Epithelial cell of proximal tubule (primary cell): ENCODE measurements around the gene RNGTT. TPM values are rescaled to one million over a fixed set of nuclear protein-coding genes. Genes with fewer than 3 reads are reported as not detected.
A peak's percentile ranks its signal among the peaks of the same experiment; 100 is the strongest.
"Not testable (repeated sequence)": the region's sequence is repeated elsewhere in the genome, so short reads cannot be mapped to it uniquely, and the experiment has no call there.

Experiments
- DNase-seq: peaks from one replicate; pipeline ENCODE4 v3.0.0-alpha.2; 2011; ENCODE audit warnings: low read depth
- H3K4me3 ChIP-seq: 2 replicates; pipeline ENCODE4 v1.5.1; 2011; ENCODE audit warnings: low read depth, mild to moderate bottlenecking, low read length
- total RNA-seq: library from RNA; depleted of rRNA; stranded (reverse); fragments of >200 nt; gene quantifications from 2 replicates; pipeline ENCODE4 v1.2.3, GENCODE V29; 2015
- TF ChIP-seq, protein P1 (sequence below): conservative IDR thresholded peaks from 2 replicates; pipeline ENCODE4 v1.5.1; 2012; ENCODE audit warnings: low read depth, mild to moderate bottlenecking, low read length

Gene RNGTT
- total RNA-seq, 1 donor from 2014 or later, result 17.6 TPM

- TF ChIP-seq, protein P1, sequence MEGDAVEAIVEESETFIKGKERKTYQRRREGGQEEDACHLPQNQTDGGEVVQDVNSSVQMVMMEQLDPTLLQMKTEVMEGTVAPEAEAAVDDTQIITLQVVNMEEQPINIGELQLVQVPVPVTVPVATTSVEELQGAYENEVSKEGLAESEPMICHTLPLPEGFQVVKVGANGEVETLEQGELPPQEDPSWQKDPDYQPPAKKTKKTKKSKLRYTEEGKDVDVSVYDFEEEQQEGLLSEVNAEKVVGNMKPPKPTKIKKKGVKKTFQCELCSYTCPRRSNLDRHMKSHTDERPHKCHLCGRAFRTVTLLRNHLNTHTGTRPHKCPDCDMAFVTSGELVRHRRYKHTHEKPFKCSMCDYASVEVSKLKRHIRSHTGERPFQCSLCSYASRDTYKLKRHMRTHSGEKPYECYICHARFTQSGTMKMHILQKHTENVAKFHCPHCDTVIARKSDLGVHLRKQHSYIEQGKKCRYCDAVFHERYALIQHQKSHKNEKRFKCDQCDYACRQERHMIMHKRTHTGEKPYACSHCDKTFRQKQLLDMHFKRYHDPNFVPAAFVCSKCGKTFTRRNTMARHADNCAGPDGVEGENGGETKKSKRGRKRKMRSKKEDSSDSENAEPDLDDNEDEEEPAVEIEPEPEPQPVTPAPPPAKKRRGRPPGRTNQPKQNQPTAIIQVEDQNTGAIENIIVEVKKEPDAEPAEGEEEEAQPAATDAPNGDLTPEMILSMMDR, result no peak
- no peak overlapping the region for H3K4me3 ChIP-seq
- DNase-seq, result no peak
These were observed 128.2 kb downstream of the RNGTT start for GRCh38 chr6:88835210-88835609.

DNA sequence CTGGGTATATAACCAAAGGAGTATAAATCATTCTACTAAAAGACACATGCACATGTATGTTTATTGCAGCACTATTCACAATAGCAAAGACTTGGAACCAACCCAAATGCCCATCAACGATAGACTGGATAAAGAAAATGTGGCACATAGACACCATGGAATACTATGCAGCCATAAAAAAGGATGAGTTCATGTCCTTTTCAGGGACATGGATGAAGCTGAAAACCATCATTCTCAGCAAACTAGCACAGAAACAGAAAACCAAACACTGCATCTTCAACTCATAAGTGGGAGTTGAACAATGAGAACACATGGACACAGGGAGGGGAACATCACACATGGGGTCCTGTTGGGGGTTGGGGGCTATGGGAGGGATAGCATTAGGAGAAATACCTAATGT is 130.3 kb downstream of the RNGTT start:
- not testable (repeated sequence) for H3K4me3 ChIP-seq, DNase-seq

DNA sequence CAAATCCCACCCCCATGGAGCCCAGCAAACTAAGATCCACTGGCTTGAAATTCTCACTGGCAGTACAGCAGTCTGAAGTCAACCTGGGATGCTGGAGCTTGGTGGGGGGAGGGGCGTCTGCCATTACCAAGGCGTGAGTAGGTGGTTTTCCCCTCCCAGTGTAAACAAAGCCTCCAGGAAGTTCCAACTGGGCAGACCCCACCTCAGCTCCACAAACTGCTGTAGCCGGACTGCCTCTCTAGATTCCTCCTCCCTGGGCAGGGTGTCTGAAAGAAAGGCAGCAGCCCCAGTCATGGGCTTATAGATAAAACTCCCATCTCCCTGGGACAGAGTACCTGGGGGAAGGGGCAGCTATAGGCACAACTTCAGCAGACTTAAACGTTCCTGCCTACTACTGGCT is 135.8 kb downstream of the RNGTT start:
- H3K4me3 ChIP-seq, DNase-seq: not testable (repeated sequence)

GRCh38 chr6:88825856-88826255 is 137.6 kb downstream of the RNGTT start:
- H3K4me3 ChIP-seq, result no peak overlapping the region
- no peak for DNase-seq
- TF ChIP-seq, protein P1, result no peak

- TF ChIP-seq, protein P1, result no peak
- no peak for DNase-seq
- no peak overlapping the region for H3K4me3 ChIP-seq
These were observed 139.4 kb downstream of the RNGTT start for GRCh38 chr6:88823998-88824397.

- H3K4me3 ChIP-seq, result no peak overlapping the region
- TF ChIP-seq, protein P1, result no peak
- peak; percentile 54 for DNase-seq
These were observed 147.9 kb downstream of the RNGTT start for GRCh38 chr6:88815491-88815890.

DNA sequence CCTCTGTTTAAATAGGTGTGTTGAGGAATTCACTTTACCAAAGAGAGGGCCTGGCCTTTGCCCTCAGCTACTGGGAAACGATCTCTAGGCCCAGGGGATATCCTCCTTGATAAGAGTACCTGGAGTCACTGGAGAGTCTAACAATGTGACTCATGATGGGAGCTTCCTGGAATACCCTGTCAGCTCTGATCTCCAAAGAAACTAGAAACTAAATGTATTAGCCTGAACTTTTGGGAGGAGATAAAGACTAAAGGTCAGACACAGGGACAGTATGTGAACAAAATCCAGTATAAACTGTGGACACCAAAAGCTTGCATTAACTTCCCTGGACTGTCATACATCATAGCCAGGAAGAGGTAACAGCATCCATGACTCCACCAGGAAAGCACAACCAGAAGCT is 148.5 kb downstream of the RNGTT start:
- no peak overlapping the region for H3K4me3 ChIP-seq
- no peak for DNase-seq
- TF ChIP-seq, protein P1, result no peak

DNA sequence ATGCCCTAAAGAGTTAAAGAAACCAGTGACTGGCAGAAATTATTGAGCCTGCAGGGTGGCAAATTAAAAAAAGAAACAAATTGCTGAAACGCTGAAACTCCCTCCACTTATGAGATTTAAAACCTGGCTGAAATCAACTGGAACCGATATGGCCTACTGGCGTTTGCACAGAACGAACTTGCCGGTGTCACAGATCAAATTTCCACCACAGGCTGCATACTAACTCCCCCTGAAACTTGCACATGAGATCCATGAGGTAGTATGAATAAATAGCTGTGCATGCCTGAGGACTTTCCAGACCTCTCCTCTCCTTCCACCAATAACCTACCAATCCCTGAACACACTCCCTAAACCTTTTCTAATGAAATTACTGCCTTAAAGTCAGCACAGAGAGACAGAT is 150.4 kb downstream of the RNGTT start:
- no peak overlapping the region for H3K4me3 ChIP-seq
- DNase-seq, result no peak
- TF ChIP-seq, protein P1, result no peak
